ENCODE measurements around the gene CDKN2AIP.

The CDKN2AIP gene, protein sequence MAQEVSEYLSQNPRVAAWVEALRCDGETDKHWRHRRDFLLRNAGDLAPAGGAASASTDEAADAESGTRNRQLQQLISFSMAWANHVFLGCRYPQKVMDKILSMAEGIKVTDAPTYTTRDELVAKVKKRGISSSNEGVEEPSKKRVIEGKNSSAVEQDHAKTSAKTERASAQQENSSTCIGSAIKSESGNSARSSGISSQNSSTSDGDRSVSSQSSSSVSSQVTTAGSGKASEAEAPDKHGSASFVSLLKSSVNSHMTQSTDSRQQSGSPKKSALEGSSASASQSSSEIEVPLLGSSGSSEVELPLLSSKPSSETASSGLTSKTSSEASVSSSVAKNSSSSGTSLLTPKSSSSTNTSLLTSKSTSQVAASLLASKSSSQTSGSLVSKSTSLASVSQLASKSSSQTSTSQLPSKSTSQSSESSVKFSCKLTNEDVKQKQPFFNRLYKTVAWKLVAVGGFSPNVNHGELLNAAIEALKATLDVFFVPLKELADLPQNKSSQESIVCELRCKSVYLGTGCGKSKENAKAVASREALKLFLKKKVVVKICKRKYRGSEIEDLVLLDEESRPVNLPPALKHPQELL

DNA sequence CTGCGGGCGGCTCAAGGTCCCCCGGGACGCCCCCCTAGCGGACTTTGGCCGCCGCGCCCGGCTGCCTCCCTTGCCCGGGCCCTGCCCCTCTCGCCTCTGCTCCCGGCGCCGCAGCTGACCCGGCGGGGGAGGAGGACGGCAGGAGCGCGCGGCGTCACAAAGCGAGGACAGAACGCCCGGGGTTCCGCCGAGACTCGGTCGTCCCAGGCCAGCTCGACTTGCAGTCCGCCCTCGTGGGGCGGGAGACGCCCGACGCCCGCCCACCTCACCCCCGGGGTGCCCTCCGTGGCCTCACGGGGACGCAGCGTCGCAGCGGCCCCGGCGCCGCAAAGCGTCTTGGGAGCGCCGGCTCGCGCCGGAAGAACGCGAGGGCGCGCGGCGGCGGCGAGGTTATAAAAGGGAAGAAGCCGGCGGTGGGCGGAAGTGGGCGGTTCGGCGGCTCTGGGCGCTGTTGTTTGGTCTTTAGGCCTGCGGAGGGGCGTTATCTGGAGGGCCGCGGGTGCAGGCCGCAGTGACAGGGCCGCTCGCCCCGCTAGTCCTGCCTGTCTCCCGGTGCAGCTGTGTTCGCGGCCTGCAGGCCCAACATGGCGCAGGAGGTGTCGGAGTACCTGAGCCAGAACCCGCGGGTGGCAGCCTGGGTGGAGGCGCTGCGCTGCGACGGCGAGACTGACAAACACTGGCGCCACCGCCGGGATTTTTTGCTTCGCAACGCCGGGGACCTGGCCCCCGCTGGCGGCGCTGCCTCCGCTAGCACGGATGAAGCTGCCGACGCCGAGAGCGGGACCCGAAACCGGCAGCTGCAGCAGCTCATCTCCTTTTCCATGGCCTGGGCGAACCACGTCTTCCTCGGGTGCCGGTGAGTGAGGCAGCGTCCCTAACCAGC, at the start of gene CDKN2AIP:
CDKN2AIP (plus strand) TSS at position 423 of the 883 bp plus-strand sequence; CDS start at position 585, 162 bp downstream.
- DNase-seq, result peak; percentile 38 to 98 (median 87)

DNA sequence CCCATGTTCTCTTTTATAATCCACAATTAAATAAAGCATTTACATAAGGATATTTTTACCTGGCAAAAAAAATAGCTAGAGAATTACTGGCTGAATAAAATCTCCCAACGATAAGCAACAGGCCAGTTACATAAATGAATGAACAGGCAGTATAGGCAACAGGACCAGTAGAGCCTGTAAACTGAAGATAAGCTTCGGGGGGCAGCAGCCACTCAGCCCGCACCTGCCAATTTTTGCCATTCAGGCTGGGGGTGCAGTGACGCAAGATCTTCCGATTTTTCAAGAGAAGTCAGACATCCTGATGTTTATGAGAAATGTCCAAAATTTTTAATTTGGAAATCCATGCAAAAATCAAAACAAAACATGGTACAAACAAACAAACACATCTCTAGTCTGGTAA, 49.0 kb upstream of the CDKN2AIP start:
- no peak for DNase-seq

DNA sequence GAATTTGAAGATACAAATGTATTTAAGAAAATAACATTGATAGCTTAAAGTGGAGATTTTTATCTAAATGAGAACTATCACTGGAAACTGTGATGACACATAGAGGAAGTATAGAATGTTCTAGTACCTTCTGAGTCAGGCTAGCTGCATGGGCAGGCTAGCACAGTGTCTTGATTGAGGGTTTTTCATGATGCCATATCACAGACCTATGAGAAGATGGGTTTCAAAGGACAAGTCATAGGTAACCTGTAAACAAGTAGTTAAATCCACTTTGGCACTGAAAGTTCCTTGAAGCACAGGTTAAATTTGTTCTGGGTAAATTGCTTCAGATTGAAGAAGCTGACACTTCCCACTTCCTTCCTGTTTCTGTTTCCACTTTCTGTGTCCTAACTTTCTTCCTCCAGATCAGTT, 48.2 kb upstream of the CDKN2AIP start:
- no peak for DNase-seq

DNA sequence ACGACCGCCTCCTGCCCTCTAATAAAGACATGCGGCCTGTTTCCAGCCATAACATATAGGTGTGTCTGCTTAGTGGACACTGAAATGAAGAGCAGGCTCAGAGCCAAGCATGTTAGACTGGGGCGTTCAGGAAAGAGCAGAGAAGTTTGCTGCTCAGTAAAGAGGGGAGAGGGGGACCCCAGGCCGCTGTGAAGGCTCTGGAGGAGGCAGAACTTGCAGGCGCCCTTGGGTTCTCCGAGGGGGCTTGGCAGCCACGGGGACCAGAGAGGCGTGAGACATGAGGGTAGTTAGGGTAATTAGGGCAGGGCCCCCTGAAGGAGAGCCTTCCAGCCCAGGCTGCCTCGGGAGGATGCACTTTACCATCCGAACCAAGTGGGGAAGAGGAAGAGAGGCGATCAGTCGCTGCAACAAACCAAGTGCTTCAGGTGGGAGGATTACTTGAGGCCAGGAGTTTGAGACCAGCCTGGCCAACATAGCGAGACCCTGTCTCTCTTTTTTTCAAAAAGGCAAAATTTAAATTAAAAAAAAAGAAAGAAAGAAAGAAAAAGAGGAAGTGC, 46.6 kb upstream of the CDKN2AIP start:
- no peak for DNase-seq

DNA sequence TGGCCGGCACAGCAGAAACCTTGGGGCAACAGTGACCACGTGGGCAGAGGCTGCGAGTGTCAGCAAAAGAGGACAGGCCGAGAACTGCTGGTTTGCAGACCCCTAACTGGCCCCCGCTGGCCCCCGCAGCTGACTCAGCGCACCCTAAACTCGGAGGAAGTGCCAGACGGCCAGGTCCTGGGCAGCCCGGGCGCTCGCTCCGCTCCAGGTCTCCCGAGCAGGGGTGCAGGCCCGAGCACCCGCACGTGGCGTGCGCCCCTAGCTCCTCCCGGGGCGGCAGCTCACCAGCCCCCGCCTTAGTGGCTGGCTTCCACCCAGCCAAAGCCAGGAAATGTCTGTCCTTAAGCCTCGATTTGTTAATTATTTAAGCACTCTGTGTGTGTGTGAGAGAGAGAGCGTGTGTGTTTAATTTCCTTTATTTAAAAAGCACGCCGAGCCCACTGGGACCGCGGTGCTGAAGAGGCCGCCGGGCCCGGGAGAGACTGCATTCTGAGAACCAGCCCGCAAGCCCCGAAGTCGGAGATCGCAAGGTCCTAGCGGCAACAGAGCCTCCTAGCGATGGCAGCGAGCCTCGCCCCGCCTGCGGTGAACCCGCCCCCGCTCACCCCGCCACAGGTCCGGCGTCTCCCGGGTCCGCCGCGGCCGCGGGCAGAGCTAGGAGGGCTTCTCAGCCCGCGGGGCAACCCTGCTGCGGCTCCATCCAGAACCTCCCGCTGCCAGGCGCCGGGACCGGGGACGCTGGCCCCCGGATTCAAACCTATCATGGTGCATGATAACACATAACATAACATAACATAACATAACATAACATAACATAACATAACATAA, 45.9 kb upstream of the CDKN2AIP start:
- peak in 48 of 56 donors; percentile 6 to 76 (median 44) for DNase-seq

DNA sequence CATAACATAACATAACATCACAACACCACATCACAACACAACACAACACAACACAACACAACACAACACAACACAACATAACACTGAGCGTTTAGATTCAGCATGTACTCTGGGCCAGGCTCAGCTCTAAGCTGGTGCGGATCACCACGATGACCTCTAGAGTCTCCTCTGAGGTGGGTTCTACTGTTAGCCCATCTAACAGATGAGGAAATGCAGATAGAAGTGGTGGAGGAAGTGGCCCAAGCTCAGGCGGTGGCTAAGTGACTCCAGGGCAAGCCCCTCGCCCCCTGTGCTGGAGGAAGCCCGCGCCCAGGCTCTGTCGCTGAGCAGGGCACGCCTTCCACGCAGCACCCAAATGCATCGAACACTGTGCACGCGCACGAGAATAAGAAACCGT, 45.3 kb upstream of the CDKN2AIP start:
- DNase-seq, result no peak

DNA sequence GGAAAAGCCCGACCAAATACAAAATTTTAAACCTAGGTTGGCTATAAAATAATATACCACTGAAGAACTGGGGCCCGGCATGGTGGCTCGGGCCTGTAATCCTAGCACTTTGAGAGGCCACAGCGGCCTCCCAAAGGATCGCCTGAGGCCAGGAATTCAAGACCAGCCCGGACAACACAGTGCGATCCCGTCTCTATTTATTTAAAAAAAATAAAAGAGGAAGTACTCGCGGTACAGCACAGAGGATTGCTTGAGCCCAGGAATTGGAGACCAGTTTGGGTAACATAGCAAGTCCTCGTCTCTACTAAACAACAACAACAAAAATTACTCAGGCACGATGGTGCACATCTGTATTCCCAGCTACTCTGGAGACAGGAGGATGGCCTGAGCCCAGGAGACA, 44.8 kb upstream of the CDKN2AIP start:
- DNase-seq, result no peak

DNA sequence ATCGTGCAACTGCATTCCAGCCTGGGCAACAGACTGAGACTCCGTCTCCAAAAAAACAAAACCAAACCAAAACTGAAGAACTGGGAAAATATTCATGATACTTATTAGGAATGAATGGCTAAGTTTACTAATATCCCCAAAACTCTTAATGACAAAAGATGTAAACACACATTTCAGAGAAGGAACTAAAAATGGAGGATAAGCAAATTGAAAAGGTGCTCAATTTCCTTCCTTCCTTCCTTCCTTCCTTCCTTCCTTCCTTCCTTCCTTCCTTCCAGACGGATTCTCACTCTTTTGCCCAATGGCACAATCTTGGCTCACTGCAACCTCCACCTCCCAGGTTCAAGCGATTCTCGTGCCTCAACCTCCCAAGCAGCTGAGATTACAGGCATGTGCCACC, 44.4 kb upstream of the CDKN2AIP start:
- DNase-seq, result no peak

DNA sequence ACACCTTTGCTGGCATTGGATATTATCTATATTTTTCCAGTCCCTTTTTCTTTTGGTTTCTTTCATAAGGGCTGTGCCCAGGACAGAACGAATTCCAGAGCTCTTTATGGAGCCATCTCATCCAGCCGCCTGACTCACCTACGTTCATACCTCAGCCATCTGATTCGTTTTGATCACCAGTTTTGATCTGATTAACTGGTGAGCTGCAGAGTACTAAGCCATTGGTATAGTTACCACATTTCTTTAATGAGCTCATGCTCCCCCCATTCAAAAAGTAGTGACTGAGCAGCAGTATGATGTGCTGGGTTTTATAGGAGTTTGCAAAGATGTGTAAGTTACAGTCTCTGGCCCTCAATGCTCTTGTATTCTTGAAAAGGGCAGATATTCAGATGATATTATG, 43.0 kb upstream of the CDKN2AIP start:
- no peak for DNase-seq

DNA sequence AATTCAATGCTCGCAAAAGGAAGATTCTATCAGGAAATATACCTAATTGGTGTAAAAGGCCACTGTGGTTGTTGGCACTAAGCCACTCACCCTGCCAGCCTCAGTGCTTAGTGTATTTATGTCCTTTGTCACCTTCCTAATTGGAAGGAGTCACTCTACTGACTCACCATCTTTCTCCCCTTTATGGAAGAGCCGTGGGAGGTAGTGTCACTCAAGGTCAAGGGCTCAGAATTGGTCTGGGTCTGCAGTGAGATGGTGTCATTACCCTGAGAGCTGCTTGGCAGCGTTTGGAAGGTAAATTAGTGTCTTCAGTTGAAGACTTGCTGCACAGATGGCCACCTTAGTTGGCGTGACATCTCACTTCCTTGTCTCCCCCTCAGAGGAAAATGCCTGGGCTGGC, 41.7 kb upstream of the CDKN2AIP start:
- DNase-seq, result no peak

DNA sequence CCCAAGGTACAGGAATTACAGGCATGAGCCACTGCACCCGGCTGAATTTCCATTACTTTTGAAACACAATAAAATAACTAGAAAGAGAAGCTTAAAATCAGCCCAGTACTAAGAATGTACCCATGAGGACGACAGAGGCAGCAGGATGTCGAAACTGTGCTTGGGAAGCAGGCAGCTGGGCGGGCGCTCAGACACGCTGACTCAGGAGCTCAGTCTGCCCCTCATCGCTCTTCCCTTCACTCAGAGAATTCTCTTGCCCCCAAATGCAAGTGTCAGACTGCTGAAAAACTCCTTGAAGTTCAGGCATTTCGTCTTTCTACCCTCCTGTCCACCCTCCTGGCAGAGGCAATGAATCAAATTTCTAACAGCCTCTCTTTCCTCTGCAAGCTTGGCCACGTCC, 41.0 kb upstream of the CDKN2AIP start:
- no peak for DNase-seq

DNA sequence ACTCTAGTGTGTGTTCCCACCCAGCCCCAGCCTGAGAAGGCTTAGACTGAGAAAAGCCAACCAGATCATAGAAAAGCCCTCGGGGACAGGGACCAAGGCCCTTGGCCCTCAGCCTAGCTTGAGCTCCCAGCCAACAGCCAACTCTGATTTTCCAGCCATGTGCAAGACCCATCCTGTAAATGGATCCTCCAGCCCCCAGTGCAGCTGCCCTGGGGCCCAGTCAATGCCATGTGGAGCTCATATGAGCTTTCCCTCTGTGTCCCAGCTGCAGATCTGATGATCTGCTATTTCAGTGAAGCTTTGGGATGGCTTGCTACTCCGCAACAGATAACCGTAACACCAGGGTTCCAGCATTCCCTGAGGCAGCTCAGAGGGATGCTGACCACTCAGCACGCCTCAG, 40.5 kb upstream of the CDKN2AIP start:
- DNase-seq, result no peak

DNA sequence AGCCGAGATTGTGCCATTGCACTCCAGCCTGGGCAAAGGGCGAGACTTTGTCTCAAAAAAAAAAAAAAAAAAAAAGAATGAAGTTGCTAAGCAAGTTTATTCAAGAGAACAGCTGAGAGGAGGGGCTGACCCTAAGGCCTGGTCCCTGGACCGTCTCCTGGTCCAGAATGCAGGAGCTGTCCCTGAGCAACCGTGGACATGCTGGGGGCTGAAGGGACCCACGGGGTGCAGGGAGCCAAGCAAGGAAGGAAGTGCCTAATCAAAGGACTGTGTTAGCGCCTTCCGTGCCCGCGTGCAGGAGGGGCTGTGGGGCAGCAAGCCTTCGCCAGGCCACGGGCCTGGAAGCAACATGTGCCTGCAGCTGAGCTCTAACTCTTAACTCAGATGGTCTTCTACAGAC, 39.1 kb upstream of the CDKN2AIP start:
- DNase-seq, result no peak

DNA sequence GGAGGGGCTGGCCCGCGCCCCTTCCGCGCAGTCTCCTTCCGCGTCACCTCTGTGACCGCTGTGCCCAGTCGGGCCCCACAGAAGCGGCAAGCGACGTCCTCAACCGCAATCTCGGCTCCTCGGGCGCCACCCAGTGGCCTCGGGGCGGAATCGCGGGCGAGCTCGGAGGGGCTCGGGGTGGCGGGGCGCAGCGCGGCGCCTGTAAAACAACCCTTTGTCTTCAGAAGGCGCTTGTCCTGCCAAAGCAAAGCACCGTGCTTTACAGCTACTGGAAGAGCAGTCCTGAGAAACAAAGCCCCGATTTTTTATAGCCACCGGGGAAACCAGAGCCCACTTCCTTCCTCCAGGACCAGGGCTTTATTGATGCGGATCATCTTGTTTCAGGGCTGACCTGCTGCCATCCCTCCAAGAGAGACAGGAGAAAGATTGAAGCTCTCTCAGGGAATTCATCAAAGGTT, 37.3 kb upstream of the CDKN2AIP start:
- DNase-seq, result peak; percentile 10 to 93 (median 81)

DNA sequence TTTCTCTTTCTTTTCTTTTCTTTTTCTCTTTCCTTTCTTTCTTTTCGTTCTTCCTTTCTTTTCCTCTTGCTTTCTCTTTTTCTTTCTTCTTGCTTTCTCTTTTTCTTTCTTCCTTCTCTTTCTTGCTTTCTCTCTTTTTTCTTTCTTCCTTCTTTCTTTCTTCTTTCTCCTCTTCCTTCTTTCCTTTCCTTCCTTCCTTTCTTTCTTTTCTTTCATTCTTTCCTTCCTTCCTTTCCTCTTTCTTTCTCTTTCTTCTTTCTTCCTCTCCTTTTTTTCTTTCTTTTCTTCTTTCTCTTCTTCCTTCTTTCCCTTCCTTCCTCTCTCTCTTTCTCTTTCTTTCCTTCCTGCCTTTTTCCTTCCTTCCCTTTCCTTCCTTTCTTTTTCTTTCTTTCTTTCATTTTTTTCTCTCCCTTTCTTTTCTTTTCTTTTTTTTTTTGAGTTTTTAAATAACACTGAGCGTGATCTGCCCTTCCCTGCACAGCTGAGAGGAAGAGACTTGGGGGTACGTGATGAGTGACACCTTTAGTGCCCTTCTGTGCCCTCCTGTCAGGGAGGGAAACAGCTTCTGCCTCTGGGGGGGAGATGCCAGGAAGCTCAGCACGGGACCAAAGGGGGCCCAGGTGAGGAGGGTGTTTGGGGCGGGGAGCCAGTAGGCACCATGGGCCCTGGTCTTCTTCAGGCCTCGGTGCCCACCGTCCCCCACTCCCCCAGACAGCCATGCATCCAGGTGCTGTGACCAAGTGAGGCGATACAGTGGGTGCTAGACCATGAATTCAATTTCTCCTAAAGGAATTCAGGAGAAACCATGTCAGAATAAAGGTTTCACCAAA, 36.6 kb upstream of the CDKN2AIP start:
- no peak for DNase-seq

DNA sequence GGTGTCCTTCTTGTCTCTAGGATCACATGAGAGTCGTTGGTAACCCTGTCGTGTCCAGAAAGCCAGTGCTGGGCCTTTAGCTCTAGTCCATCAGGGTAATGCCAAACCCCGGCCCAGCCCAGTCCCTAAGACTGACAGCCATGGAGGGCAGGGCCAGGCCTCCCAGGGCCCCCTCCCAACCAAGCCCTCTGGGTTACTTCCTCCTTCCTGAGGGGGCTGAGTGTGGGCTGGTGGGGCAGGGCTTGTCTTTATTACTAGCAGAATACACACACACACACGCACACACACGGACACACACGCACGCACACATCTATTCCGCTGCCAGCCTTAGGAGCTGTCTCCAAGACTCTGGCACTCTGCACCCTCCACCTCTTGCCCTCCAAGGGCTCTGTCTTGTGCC, 35.6 kb upstream of the CDKN2AIP start:
- no peak for DNase-seq

DNA sequence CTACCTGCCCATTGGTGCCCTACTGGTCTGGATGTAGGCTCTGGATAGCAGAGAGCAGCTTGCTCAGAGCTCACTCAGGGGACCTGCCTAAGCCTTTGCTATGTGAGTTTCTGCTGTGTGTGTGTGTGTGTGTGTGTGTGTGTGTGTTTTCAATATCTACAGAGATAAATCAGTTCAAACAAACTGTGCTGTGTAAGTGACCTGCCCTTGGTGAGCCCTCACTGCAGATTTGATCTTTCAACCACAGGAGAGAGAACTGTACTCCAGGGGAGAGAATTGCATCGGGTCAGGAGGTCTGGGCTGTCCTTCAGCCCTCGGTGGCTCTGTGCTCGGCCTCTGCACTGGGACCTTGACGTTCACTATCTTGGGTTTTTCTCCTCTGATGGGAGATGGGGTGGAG, 35.0 kb upstream of the CDKN2AIP start:
- no peak for DNase-seq

DNA sequence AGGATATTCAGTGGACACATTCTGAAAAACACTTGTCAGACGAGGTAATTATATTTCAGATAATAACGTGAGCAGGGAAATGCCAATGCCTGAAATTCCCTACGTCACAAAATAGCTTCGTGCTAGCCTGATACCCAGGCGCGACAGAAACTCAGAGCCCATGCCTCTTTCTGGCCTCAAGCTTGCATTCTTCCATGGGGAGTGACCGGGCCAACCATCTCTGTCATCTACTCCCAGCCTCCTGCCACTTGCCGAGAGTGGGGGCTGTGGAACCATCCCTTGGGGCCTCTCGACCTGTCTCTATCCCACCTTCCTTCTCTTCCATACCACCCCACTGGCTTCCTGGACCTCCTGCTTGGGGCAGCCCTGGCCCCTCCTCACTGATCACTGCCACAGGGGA, 34.5 kb upstream of the CDKN2AIP start:
- no peak for DNase-seq

DNA sequence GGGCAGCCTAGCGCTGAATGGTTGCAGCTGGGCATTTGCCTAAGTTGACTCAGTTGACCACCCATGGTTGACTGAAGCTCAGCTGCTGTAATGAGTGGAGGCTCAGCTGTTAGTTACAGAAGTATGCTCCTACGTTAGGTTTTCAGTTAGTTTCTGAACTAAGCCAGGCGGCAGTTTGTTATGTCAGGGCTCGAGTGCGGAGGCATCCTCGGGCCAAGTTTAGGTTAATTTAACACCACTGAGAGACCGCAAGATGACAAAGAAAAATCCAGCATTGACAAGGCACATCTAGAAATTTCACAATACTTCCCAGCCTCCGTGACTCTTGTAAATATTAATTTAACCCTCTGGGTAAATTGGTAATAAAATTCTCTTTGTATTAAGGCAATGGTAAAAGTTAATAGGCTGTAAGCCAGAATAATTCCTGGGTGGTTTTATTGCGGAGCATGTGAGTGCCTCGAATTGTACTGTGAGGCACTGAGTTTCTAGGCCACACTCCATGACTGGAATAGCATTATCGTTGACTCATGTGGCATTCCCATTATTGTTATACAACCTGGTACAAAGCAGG, 33.1 kb upstream of the CDKN2AIP start:
- DNase-seq, result no peak

DNA sequence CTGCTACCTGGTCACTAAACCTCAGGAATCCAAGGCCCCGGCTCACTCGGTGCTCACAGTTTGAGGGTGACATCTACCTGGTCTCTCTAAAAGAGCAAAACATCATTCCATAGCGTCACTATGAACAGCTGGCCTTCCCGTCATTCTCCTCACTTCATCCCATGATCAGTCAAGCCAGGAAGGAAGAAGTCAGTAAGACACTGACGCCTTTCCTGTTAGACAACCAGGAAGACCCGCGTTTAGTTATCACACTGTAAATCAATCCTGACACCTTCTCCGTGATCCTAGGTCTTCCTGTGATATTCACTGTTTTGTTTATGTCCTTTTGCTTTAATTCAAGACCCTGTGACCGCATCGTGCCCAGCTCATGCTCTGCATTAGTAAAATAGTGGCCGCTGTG, 31.6 kb upstream of the CDKN2AIP start:
- DNase-seq, result no peak
